ENCODE results near the gene FILIP1. TPM values are rescaled to one million over a fixed set of nuclear protein-coding genes. Genes with fewer than 3 reads are reported as not detected.

Gene FILIP1
- polyA plus RNA-seq, 3 donors = not detected

GRCh38 chr6:75344021-75344420 lies 149.6 kb downstream of the FILIP1 start:
- no peak overlapping the region for H3K9ac ChIP-seq (ENCODE audit: insufficient read depth, low read length, poor library complexity, severe bottlenecking)
- intact Hi-C loops (cut with micrococcal nuclease) = no loop called here
- no peak overlapping the region for H2AFZ ChIP-seq (ENCODE audit: insufficient read depth, low read depth, low read length, poor library complexity, severe bottlenecking)
- H3K27ac ChIP-seq (ENCODE audit: low read depth in 1 of 2, low read length in 2 of 2) = no peak overlapping the region
- Mint-ChIP-seq H3K27ac (peak overlapping the region in 1 of 7 donors; percentile 31), H3K9me3 (peaks cover 0 to 3% (median 0%) of the 10 kb centered on the region in 7 donors), H3K4me3 (no peak overlapping the region), H3K36me3 (no peaks in the 10 kb centered on the region), H3K27me3 (ENCODE audit: low read depth in 3 of 3) (peaks cover 4 to 15% (median 15%) of the 10 kb centered on the region in 3 donors), H3K4me1 (no peaks in the 10 kb centered on the region)
- H3K27me3 ChIP-seq (ENCODE audit: control insufficient read depth in 2 of 2, insufficient read depth in 2 of 2, low read length in 2 of 2) = peaks cover 17 to 20% of the 10 kb centered on the region in 2 donors
- DNase-seq = no peak
- H3K4me1 ChIP-seq (ENCODE audit: control insufficient read depth in 1 of 2, insufficient read depth in 2 of 2, low read length in 2 of 2) = no peaks in the 10 kb centered on the region
- no peaks in the 10 kb centered on the region for H3K9me3 ChIP-seq (replicated peaks in 1 of 2; ENCODE audit: control insufficient read depth in 1 of 2, insufficient read depth in 1 of 2, low read length in 2 of 2)
- no peak overlapping the region for H3K4me3 ChIP-seq (replicated peaks in 1 of 3; ENCODE audit: low read depth in 2 of 3, low read length in 3 of 3)
- no peaks in the 10 kb centered on the region for H3K36me3 ChIP-seq (replicated peaks in 1 of 2; ENCODE audit: control insufficient read depth in 1 of 2, insufficient read depth in 2 of 2, low read length in 2 of 2)
- H3K79me2 ChIP-seq (ENCODE audit: insufficient read depth, low read length) = no peaks in the 10 kb centered on the region
- TF ChIP-seq CTCF (IDR thresholded peaks at IDR 0.05) = no peak
- no peaks in the 10 kb centered on the region for H4K20me1 ChIP-seq (ENCODE audit: insufficient read depth, low read length)
- H3K4me2 ChIP-seq (replicated peaks; ENCODE audit: extremely low read depth, low read length, poor library complexity, severe bottlenecking) = no peak overlapping the region

GRCh38 chr6:75337835-75338580 lies 155.6 kb downstream of the FILIP1 start:
- Histone ChIP-seq H3K9ac (ENCODE audit: insufficient read depth, low read length, poor library complexity, severe bottlenecking) (no peak overlapping the region), H3K9me3 (replicated peaks in 1 of 2; ENCODE audit: control insufficient read depth in 1 of 2, insufficient read depth in 1 of 2, low read length in 2 of 2) (no peaks in the 10 kb centered on the region), H3K27ac (ENCODE audit: low read depth in 1 of 2, low read length in 2 of 2) (no peak overlapping the region), H3K4me3 (replicated peaks in 1 of 3; ENCODE audit: low read depth in 2 of 3, low read length in 3 of 3) (no peak overlapping the region), H3K4me1 (ENCODE audit: control insufficient read depth in 1 of 2, insufficient read depth in 2 of 2, low read length in 2 of 2) (no peaks in the 10 kb centered on the region), H3K4me2 (replicated peaks; ENCODE audit: extremely low read depth, low read length, poor library complexity, severe bottlenecking) (no peak overlapping the region), H4K20me1 (ENCODE audit: insufficient read depth, low read length) (no peaks in the 10 kb centered on the region), H2AFZ (ENCODE audit: insufficient read depth, low read depth, low read length, poor library complexity, severe bottlenecking) (no peak overlapping the region), H3K36me3 (replicated peaks in 1 of 2; ENCODE audit: control insufficient read depth in 1 of 2, insufficient read depth in 2 of 2, low read length in 2 of 2) (no peaks in the 10 kb centered on the region), H3K79me2 (ENCODE audit: insufficient read depth, low read length) (no peaks in the 10 kb centered on the region), H3K27me3 (ENCODE audit: control insufficient read depth in 2 of 2, insufficient read depth in 2 of 2, low read length in 2 of 2) (peaks cover 0 to 4% of the 10 kb centered on the region in 2 donors)
- DNase-seq = no peak
- peaks cover 2 to 7% (median 5%) of the 10 kb centered on the region in 3 donors for H3K27me3 Mint-ChIP-seq (ENCODE audit: low read depth in 3 of 3)
- H3K27ac Mint-ChIP-seq = no peak overlapping the region
- WGBS (ENCODE audit: insufficient coverage) = no CpG with 5 or more reads among the region's 4 CpGs
- no peaks in the 10 kb centered on the region for H3K4me1 Mint-ChIP-seq
- no peaks in the 10 kb centered on the region for H3K36me3 Mint-ChIP-seq
- no peak overlapping the region for H3K4me3 Mint-ChIP-seq
- no peaks in the 10 kb centered on the region for H3K9me3 Mint-ChIP-seq
- intact Hi-C loops (cut with micrococcal nuclease) = no loop called here
- TF ChIP-seq CTCF (IDR thresholded peaks at IDR 0.05) = no peak
